SK-N-SH treated with all-trans-retinoic acid at 6 μM for 48 hours (cell line): Measurements from ENCODE around the gene CHRNA9.

Experiments
- RARB ChIP-seq: fragments of 250-450 bp; sonication (Bioruptor Pico); IDR thresholded peaks from 2 replicates; pipeline ENCODE4 v1.8.0; 2021; ENCODE audit warnings: mild to moderate bottlenecking, moderate library complexity
- SNAI2 ChIP-seq: fragments of 250-450 bp; sonication (Bioruptor Pico); IDR thresholded peaks from 2 replicates; pipeline ENCODE4 v1.5.0; 2020; ENCODE audit warnings: mild to moderate bottlenecking, moderate library complexity
- ZNF70 ChIP-seq: fragments of 450-650 bp; formaldehyde crosslinking; IDR thresholded peaks from 2 replicates; pipeline ENCODE4 v1.5.0; 2020; ENCODE audit warnings: mild to moderate bottlenecking, moderate library complexity
- ZNF8 ChIP-seq: fragments of 450-650 bp; formaldehyde crosslinking; IDR thresholded peaks from 2 replicates; pipeline ENCODE4 v1.5.0; 2020; ENCODE audit warnings: mild to moderate bottlenecking, moderate library complexity

DNA sequence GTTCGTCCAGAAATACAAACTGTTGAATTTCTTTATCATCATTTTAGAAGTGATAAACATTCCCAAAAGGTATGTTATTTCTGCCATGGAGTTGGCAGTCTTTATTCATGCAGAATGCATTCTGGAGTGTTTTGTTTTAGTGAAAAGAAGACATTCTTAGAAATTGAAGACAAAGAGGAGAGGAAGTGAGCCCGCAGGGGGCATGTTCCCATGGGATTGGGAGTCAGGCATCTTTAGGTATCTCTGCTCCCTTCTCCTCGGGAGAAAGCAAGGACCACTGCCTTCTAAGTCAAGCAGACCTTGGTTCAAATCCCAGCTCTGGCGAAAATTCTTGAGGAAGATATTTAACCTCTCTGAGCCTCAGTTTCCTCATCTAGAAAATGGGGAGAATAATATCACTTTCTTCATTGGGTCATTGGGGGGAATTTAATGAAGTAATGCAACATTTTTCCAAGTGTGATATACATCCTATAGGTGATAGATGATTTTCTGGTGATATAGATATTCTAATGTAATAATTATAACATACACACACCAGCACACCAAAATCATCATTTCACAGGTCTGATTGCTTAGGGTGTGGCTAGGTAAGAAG, 26.5 kb upstream of the CHRNA9 start:
- TF ChIP-seq ZNF70 (no peak), SNAI2 (no peak), ZNF8 (CRISPR knock-in tag) (no peak), RARB (CRISPR knock-in tag) (no peak)
